ENCODE data around the gene SH2D4B. TPM values are rescaled to one million over a fixed set of nuclear protein-coding genes. Genes with fewer than 3 reads are reported as not detected.

The SH2D4B gene
- total RNA-seq, 4 donors from 2014 or later: 0.18 to 0.23 TPM; not detected in 2

DNA sequence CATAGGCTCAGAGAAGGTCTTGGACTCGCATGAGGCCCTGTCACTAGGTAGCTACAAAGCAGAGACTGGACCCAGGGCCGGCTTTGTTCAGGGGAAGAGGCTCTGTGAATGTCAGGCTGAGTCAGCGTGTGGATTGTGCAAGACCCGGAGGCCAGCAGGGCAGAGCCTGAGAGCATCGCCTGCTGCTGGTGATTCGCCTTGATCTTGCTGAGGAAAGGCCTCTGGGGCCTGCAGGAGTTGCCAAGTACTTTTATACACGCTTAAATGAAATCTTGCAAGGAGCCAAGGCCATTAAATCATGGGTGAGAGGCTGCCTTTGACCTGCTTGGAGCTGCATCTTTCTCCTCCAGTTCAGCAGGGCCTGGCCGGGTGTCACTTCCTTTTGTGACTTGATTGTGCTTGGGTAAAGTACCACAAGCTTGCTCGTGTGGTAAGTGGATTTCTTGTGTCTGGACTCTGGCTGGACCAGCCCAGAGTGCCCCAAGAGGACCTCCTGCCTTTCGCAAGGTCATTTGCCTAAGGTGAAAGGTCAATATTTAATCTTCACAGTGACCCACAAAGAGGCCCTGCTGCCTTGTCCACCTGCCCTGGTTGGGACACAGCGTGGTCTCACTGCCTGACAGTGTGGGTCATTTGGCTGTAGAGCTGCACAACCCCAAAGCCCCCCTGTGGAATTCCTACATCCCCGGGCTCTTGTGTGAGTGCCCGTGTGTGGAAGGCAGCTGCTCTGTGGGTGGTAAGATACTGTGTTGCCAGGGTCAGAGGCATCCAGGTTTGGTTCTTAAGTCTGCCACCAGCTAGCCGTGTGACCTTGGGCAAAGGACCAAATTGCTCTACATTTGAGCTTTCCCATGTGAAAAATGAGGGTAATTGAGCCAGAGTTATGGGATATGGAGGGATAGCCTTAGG is 38.6 kb upstream of the SH2D4B start:
- Histone ChIP-seq H3K27ac (peak overlapping the region; percentile 87), H3K4me1 (peaks cover 100% of the 10 kb centered on the region), H3K36me3 (no peaks in the 10 kb centered on the region), H3K27me3 (no peaks in the 10 kb centered on the region), H3K9me3 (no peaks in the 10 kb centered on the region), H3K4me3 (peak overlapping the region; percentile 6)
- peak; percentile 96 for DNase-seq (ENCODE audit: low spot score in 2 of 2)
- 11% methylated on average over 3 of the region's 14 CpGs for WGBS
- TF ChIP-seq POLR2AphosphoS5 (IDR thresholded peaks at IDR 0.05) (peak in 2 of 3 donors; percentile 92 to 98), EP300 (IDR thresholded peaks at IDR 0.05) (no peak)

DNA sequence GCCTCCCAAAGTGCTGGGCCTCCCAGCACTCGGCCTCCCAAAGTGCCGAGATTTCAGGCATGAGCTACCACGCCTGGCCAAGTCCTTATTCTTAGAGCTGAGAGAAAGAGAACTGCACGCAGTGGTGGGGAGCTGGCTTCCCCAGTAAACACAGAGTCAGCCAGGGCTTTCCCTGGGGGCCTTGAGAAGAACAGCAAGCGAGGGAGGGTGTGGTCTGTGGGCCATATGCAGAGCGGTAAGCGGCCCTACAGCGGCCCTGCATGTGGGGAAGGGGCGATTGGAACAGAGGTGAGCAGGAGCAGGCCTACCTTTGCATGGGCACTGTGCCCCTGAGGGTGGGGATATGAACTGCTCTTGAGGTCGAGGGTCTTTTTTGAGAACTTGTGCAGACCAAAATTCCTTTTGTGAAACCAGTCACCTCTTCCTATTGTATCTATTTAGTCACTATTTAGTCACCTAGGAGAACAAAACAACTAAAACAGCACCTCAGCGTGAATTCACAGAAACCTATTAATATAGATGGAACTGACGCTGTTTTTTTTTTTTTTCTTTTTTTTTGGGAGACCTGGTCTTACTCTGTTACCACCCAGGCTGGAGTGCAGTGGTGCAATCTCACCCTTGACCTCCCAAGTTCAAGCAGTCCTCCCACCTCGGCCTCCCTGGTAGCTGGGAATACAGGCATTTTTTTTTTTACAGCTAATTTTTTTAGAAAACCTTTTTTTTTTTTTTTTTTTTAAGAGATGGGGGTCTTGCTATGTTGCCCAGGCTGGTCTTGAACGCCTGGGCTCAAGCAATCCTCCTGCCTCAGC is 36.9 kb upstream of the SH2D4B start:
- H3K4me1 ChIP-seq: peaks cover 100% of the 10 kb centered on the region
- WGBS: 63% methylated on average over 14 of the region's 14 CpGs
- TF ChIP-seq EP300 (IDR thresholded peaks at IDR 0.05) (no peak), POLR2AphosphoS5 (IDR thresholded peaks at IDR 0.05) (no peak), POLR2A (IDR thresholded peaks at IDR 0.05) (no peak)
- TF ChIP-seq, protein P1, sequence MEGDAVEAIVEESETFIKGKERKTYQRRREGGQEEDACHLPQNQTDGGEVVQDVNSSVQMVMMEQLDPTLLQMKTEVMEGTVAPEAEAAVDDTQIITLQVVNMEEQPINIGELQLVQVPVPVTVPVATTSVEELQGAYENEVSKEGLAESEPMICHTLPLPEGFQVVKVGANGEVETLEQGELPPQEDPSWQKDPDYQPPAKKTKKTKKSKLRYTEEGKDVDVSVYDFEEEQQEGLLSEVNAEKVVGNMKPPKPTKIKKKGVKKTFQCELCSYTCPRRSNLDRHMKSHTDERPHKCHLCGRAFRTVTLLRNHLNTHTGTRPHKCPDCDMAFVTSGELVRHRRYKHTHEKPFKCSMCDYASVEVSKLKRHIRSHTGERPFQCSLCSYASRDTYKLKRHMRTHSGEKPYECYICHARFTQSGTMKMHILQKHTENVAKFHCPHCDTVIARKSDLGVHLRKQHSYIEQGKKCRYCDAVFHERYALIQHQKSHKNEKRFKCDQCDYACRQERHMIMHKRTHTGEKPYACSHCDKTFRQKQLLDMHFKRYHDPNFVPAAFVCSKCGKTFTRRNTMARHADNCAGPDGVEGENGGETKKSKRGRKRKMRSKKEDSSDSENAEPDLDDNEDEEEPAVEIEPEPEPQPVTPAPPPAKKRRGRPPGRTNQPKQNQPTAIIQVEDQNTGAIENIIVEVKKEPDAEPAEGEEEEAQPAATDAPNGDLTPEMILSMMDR (IDR thresholded peaks at IDR 0.05): no peak

DNA sequence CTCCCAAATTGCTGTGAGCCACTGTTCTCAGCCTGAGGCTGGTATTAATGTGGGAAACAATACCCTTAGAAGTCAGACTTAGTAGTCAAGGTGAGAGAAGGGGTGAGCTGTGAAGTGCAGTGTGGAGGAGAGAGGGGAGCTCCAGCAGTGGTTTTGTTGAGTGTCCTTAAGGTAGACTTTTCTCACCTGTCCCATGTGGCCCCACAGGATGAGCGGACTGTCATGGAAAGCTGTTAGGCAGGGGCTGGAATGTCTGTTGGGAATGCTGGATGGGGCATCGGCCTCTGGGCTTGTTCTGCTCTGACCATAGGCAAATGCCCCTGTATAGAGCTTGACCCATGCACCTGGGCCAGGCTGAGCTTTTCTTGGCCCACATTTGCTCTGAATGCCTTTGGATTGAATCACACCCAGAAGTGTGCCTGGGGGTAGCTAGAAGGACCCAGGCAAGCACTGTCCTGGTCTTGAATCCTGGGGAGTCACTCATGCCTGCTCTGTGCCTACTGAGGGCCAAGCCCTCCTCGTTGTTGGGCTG is 36.3 kb upstream of the SH2D4B start:
- no peak for DNase-seq (ENCODE audit: low spot score in 2 of 2)
- Histone ChIP-seq H3K27ac (peak overlapping the region; percentile 87), H3K36me3 (peaks cover under 1% of the 10 kb centered on the region), H3K4me3 (no peak overlapping the region), H3K4me1 (peaks cover 100% of the 10 kb centered on the region), H3K27me3 (no peaks in the 10 kb centered on the region), H3K9me3 (no peaks in the 10 kb centered on the region)
- TF ChIP-seq EP300 (IDR thresholded peaks at IDR 0.05) (no peak), POLR2AphosphoS5 (IDR thresholded peaks at IDR 0.05) (no peak)
- 85% methylated on average over 3 of the region's 3 CpGs for WGBS

More for the DNA sequence above, 36.9 kb upstream of the SH2D4B start:
- Histone ChIP-seq H3K4me3 (no peak overlapping the region), H3K9me3 (no peaks in the 10 kb centered on the region), H3K27ac (peak overlapping the region; percentile 87), H3K36me3 (no peaks in the 10 kb centered on the region), H3K27me3 (no peaks in the 10 kb centered on the region)
- DNase-seq (ENCODE audit: low spot score in 2 of 2): no peak

DNA sequence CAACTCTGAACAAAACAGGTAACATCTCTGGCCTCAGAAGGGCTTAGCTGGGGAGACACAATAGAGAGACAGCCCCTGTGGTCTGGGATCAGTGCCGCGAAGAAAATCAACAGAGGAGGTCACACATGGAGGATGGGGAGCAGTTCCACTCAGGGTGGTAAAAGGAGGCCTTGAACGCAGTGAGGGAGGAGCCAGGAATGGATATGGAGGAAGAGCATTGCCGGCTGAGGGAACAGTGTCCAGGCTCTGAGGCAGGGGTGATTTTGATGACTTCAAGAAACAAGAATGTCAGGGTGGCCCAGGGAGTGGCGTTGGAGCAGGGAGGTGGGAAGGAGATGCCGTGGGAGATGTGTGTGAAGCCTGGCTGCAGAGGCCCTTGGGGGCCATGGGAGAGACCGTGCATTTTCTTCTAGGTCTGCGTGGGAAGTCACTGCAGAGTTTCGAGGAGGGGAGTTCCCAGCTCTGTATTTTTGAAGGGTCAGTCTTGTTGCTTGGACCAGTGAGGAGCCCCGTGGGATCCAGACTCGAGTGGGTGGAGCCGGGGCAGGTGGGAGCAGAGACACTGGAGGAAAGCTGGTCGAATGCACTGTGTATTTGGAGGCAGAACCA is 35.7 kb upstream of the SH2D4B start:
- WGBS: 76% methylated on average over 13 of the region's 13 CpGs
- no peak for DNase-seq (ENCODE audit: low spot score in 2 of 2)
- TF ChIP-seq POLR2AphosphoS5 (IDR thresholded peaks at IDR 0.05) (no peak), POLR2A (IDR thresholded peaks at IDR 0.05) (no peak), EP300 (IDR thresholded peaks at IDR 0.05) (no peak)
- TF ChIP-seq, protein P1 (IDR thresholded peaks at IDR 0.05): no peak
- Histone ChIP-seq H3K4me3 (no peak overlapping the region), H3K27me3 (no peaks in the 10 kb centered on the region), H3K27ac (peak overlapping the region; percentile 87), H3K9me3 (no peaks in the 10 kb centered on the region), H3K4me1 (peaks cover 99% of the 10 kb centered on the region), H3K36me3 (peaks cover 6% of the 10 kb centered on the region)

DNA sequence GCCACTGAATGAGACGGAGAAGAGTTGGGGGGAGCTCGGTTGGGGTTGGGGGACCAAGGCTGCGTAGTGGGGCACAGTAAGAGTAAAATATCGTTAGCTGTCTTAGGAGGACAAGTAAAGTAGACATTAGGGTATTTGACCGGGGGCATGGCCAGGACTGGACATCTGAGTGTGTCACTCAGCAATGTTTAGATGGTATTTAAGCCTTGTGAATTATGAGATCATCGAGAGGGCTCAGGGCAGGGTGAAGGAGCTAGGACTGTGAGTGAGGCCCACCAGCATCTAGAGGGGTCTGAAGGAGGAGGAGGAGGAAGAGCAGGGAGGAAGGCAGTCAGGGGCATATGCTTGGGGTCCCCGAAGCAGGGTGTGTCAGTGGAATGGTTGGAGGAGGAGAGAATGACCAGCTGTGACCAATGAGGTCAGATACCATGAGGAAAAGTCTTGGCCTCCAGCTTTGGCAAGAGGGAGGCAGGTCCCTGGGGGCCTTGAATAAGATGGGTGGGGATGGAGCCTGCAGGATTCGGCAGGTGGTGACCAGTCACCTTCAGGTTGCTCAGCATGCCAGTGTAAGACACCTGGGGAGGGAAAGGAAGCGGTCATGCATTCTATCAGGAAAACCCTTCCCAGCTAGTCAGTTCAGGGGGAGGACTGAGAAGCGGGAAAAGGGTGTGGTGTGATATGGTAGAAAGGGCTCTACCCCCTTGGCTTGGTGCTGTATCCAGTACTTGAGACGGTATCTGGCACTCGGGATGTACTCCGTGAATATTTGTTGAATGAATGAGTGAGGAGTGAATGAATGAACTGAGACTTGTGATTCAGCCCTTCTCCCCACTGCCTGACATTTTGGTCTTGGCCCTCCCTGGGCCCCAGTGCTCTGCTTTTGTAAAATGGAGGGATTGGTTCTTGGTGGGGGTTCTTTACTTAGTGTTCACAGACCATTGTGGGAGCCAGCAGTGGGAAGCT is 34.8 kb upstream of the SH2D4B start:
- 77% methylated on average over 13 of the region's 13 CpGs for WGBS

More for the DNA sequence above, 34.8 kb upstream of the SH2D4B start:
- Histone ChIP-seq H3K36me3 (peaks cover 15% of the 10 kb centered on the region), H3K4me3 (no peak overlapping the region), H3K4me1 (peaks cover 91% of the 10 kb centered on the region), H3K27me3 (no peaks in the 10 kb centered on the region), H3K27ac (peak overlapping the region; percentile 87), H3K9me3 (no peaks in the 10 kb centered on the region)
- no peak for TF ChIP-seq POLR2AphosphoS5 (IDR thresholded peaks at IDR 0.05)
- TF ChIP-seq, protein P1 (IDR thresholded peaks at IDR 0.05): no peak
- TF ChIP-seq POLR2A (IDR thresholded peaks at IDR 0.05): no peak
- TF ChIP-seq EP300 (IDR thresholded peaks at IDR 0.05): no peak
- DNase-seq (ENCODE audit: low spot score in 2 of 2): no peak
